ENCODE results near the gene SYNJ2.

The SYNJ2 gene

DNA sequence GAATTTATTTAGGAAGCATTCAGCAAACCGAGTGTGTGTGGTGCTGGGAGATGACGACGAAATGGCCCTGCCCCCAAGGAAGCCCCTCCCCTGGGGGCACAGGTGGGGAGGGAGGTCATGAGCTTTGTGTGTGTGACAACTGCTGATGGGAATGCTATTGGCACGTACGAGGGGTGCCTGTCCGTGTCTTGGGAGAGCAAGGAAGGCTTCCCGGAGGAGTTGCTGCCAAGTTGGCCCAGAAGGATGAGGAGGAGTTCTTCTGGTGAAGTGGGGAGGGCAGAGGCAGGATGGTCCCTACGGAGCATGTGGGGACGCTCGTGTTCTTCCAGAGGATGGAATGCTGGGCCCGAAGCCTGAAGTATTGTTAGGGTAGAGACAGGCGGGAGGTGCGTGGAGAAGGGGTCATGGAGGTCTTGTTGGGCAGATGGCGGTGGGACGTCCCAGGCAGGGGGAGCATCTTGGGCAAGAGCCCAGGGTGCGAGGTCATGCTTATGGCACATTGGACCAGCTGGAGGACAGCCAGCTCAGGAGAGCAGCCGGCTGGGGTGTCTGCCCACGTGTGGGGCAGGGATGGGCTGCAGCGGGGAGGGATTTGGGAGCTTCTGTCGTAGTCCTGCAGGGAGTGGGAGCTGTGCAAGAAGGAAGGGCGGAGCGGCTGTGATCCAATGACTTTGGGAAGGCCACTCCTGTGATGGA is 46.1 kb downstream of the SYNJ2 start:
- no peak overlapping the region for H2BK15ac ChIP-seq (ENCODE audit: low read length)
- peak overlapping the region; percentile 72 for H2BK5ac ChIP-seq (ENCODE audit: low read length)
- H2BK12ac ChIP-seq (ENCODE audit: low read length): no peak overlapping the region
- DNase-seq (ENCODE audit: low spot score): no peak
- peaks cover 12 to 24% of the 10 kb centered on the region in 2 donors for H3K4me1 ChIP-seq (ENCODE audit: control insufficient read depth in 2 of 2, insufficient read depth in 1 of 2, low read depth in 1 of 2, low read length in 2 of 2)
- peaks cover 2% of the 10 kb centered on the region for H3K79me1 ChIP-seq (ENCODE audit: low read depth, low read length)
- no peak overlapping the region for H3K14ac ChIP-seq (ENCODE audit: low read length)
- H4K91ac ChIP-seq (ENCODE audit: low read depth, low read length, poor library complexity): no peak overlapping the region
- no CpG with 5 or more reads among the region's 22 CpGs for WGBS, 2 donors (ENCODE audit: extremely low coverage in 2 of 2, insufficient read length in 2 of 2, insufficient replicate concordance in 1 of 2)
- H3K27me3 ChIP-seq (ENCODE audit: control insufficient read depth in 3 of 3, insufficient read depth in 3 of 3, low read depth in 1 of 3, low read length in 3 of 3): no peaks in the 10 kb centered on the region
- no peak overlapping the region for H2BK120ac ChIP-seq (ENCODE audit: low read depth, low read length)
- no peak overlapping the region for H3K27ac ChIP-seq (replicated peaks; ENCODE audit: low read length)
- peak overlapping the region; percentile 34 for H3K18ac ChIP-seq (ENCODE audit: low read length)
- no peak overlapping the region for H3K9ac ChIP-seq (ENCODE audit: low read depth, low read length, poor library complexity)
- no peaks in the 10 kb centered on the region for H3K36me3 ChIP-seq (replicated peaks in 1 of 2; ENCODE audit: control insufficient read depth in 2 of 2, insufficient read depth in 2 of 2, low read length in 2 of 2)
- peak overlapping the region; percentile 58 for H3K23ac ChIP-seq (ENCODE audit: low read depth, low read length, poor library complexity)
- no peak overlapping the region for H4K8ac ChIP-seq (ENCODE audit: low read depth, low read length)
- no peak overlapping the region for H3K4ac ChIP-seq (ENCODE audit: low read length)
- no peak overlapping the region for H3K4me2 ChIP-seq (ENCODE audit: insufficient read depth, low read length, poor library complexity, severe bottlenecking)
- H3K9me3 ChIP-seq (replicated peaks in 1 of 2; ENCODE audit: control insufficient read depth in 2 of 2, insufficient read depth in 1 of 2, low read depth in 1 of 2, low read length in 2 of 2): no peaks in the 10 kb centered on the region
- no peak overlapping the region for H3K4me3 ChIP-seq (ENCODE audit: low read length in 2 of 2)
- H2AFZ ChIP-seq (ENCODE audit: low read length): no peak overlapping the region
- peak overlapping the region; percentile 77 for H2AK5ac ChIP-seq (ENCODE audit: low read depth, low read length)

DNA sequence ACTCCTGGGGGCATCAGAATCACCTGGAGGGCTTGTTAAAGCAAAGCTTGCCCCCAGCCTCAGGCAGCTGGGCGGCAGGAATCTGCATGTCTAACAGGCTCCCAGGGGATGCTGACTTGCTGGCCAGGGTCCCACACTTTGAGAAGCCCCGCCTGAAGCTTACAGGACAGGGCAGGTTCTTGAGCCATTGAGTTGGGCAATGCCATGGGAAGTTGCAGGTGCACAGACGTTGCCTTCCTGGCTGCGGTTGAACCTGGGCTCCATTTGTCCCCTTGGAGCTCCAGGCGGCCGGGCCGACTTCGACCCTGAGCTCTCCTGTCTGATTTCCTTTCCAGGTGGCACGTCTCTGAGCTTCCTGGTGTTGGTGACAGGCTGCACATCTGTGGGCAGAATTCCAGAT is 46.8 kb downstream of the SYNJ2 start:
- H2AK5ac ChIP-seq (ENCODE audit: low read depth, low read length): peak overlapping the region; percentile 77
- peaks cover 12 to 23% of the 10 kb centered on the region in 2 donors for H3K4me1 ChIP-seq (ENCODE audit: control insufficient read depth in 2 of 2, insufficient read depth in 1 of 2, low read depth in 1 of 2, low read length in 2 of 2)
- peaks cover 0 to 1% of the 10 kb centered on the region in 2 donors for H3K36me3 ChIP-seq (replicated peaks in 1 of 2; ENCODE audit: control insufficient read depth in 2 of 2, insufficient read depth in 2 of 2, low read length in 2 of 2)
- H3K27ac ChIP-seq (replicated peaks; ENCODE audit: low read length): no peak overlapping the region
- H3K9me3 ChIP-seq (replicated peaks in 1 of 2; ENCODE audit: control insufficient read depth in 2 of 2, insufficient read depth in 1 of 2, low read depth in 1 of 2, low read length in 2 of 2): no peaks in the 10 kb centered on the region
- H2BK12ac ChIP-seq (ENCODE audit: low read length): no peak overlapping the region
- no peak overlapping the region for H3K4ac ChIP-seq (ENCODE audit: low read length)
- DNase-seq (ENCODE audit: low spot score): no peak
- peak overlapping the region; percentile 72 for H2BK5ac ChIP-seq (ENCODE audit: low read length)
- no peak overlapping the region for H2BK15ac ChIP-seq (ENCODE audit: low read length)
- no peak overlapping the region for H4K91ac ChIP-seq (ENCODE audit: low read depth, low read length, poor library complexity)
- H3K23ac ChIP-seq (ENCODE audit: low read depth, low read length, poor library complexity): no peak overlapping the region
- H4K8ac ChIP-seq (ENCODE audit: low read depth, low read length): no peak overlapping the region
- no peak overlapping the region for H3K9ac ChIP-seq (ENCODE audit: low read depth, low read length, poor library complexity)
- no peak overlapping the region for H2BK120ac ChIP-seq (ENCODE audit: low read depth, low read length)
- no peak overlapping the region for H2AFZ ChIP-seq (ENCODE audit: low read length)
- no peak overlapping the region for H3K14ac ChIP-seq (ENCODE audit: low read length)
- H3K18ac ChIP-seq (ENCODE audit: low read length): peak overlapping the region; percentile 27
- H3K79me1 ChIP-seq (ENCODE audit: low read depth, low read length): peaks cover 2% of the 10 kb centered on the region
- H3K4me3 ChIP-seq (ENCODE audit: low read length in 2 of 2): no peak overlapping the region
- no peak overlapping the region for H3K4me2 ChIP-seq (ENCODE audit: insufficient read depth, low read length, poor library complexity, severe bottlenecking)
- H3K27me3 ChIP-seq (ENCODE audit: control insufficient read depth in 3 of 3, insufficient read depth in 3 of 3, low read depth in 1 of 3, low read length in 3 of 3): no peaks in the 10 kb centered on the region
- WGBS, 2 donors (ENCODE audit: extremely low coverage in 2 of 2, insufficient read length in 2 of 2, insufficient replicate concordance in 1 of 2): no CpG with 5 or more reads among the region's 9 CpGs

DNA sequence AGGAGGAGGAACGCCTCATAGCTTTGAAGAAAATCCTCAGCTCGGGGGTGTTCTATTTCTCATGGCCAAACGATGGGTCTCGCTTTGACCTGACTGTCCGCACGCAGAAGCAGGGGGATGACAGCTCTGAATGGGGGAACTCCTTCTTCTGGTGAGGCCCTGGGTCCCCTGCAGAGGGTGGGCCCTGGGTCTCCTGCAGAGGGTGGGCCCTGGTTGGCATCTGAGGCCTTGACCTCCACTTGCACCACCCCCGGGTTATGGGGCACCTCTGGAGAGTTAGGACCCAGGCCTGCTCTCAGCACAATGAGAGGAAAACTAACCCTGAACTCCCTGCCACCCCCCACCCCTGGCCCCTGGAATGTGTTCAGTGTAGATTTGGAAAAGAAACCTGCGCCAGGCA is 47.2 kb downstream of the SYNJ2 start:
- peaks cover 2% of the 10 kb centered on the region for H3K79me1 ChIP-seq (ENCODE audit: low read depth, low read length)
- H2BK15ac ChIP-seq (ENCODE audit: low read length): no peak overlapping the region
- H2BK12ac ChIP-seq (ENCODE audit: low read length): no peak overlapping the region
- no peak overlapping the region for H2BK120ac ChIP-seq (ENCODE audit: low read depth, low read length)
- no peak overlapping the region for H2AK5ac ChIP-seq (ENCODE audit: low read depth, low read length)
- H2AFZ ChIP-seq (ENCODE audit: low read length): no peak overlapping the region
- H3K4me3 ChIP-seq (ENCODE audit: low read length in 2 of 2): no peak overlapping the region
- no peak overlapping the region for H3K9ac ChIP-seq (ENCODE audit: low read depth, low read length, poor library complexity)
- H3K27me3 ChIP-seq (ENCODE audit: control insufficient read depth in 3 of 3, insufficient read depth in 3 of 3, low read depth in 1 of 3, low read length in 3 of 3): no peaks in the 10 kb centered on the region
- H3K14ac ChIP-seq (ENCODE audit: low read length): no peak overlapping the region
- H3K4ac ChIP-seq (ENCODE audit: low read length): no peak overlapping the region
- H4K8ac ChIP-seq (ENCODE audit: low read depth, low read length): no peak overlapping the region
- no CpG with 5 or more reads among the region's 8 CpGs for WGBS, 2 donors (ENCODE audit: extremely low coverage in 2 of 2, insufficient read length in 2 of 2, insufficient replicate concordance in 1 of 2)
- DNase-seq (ENCODE audit: low spot score): no peak
- peaks cover 12 to 21% of the 10 kb centered on the region in 2 donors for H3K4me1 ChIP-seq (ENCODE audit: control insufficient read depth in 2 of 2, insufficient read depth in 1 of 2, low read depth in 1 of 2, low read length in 2 of 2)
- no peak overlapping the region for H3K4me2 ChIP-seq (ENCODE audit: insufficient read depth, low read length, poor library complexity, severe bottlenecking)
- H3K18ac ChIP-seq (ENCODE audit: low read length): peak overlapping the region; percentile 4
- H3K23ac ChIP-seq (ENCODE audit: low read depth, low read length, poor library complexity): no peak overlapping the region
- H3K27ac ChIP-seq (replicated peaks; ENCODE audit: low read length): no peak overlapping the region
- H3K36me3 ChIP-seq (replicated peaks in 1 of 2; ENCODE audit: control insufficient read depth in 2 of 2, insufficient read depth in 2 of 2, low read length in 2 of 2): peaks cover 0 to 6% of the 10 kb centered on the region in 2 donors
- no peak overlapping the region for H2BK5ac ChIP-seq (ENCODE audit: low read length)
- H3K9me3 ChIP-seq (replicated peaks in 1 of 2; ENCODE audit: control insufficient read depth in 2 of 2, insufficient read depth in 1 of 2, low read depth in 1 of 2, low read length in 2 of 2): no peaks in the 10 kb centered on the region
- no peak overlapping the region for H4K91ac ChIP-seq (ENCODE audit: low read depth, low read length, poor library complexity)

DNA sequence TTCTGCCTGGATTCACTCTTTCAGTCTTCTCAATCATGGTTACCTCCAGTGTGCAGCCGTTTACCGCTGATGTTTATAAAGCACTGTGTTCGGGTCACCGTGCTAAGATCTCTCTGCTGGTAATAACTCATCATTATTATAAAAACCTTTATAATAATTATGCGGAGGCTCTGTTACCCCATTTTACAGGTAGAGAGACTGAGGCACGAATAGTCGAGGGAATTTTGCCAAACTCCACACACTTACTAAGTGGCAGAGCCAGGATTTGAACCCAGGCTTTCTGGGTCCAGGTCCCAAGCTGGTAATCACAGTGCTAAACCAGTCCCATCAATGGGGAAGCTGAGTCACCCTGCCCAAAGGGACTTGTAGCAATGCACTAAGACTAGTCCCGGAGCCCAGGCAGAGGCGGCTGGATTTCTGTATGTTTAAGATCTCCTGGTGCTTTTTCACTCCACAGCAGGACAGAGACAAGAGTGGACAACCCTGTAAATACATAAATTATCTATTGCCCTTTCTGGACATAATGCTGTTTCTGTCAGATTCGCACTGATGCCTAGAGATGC is 48.1 kb downstream of the SYNJ2 start:
- H2AFZ ChIP-seq (ENCODE audit: low read length): no peak overlapping the region
- H3K4ac ChIP-seq (ENCODE audit: low read length): no peak overlapping the region
- no peak overlapping the region for H2BK15ac ChIP-seq (ENCODE audit: low read length)
- no peak overlapping the region for H2BK120ac ChIP-seq (ENCODE audit: low read depth, low read length)
- H3K36me3 ChIP-seq (replicated peaks in 1 of 2; ENCODE audit: control insufficient read depth in 2 of 2, insufficient read depth in 2 of 2, low read length in 2 of 2): peaks cover 0 to 6% of the 10 kb centered on the region in 2 donors
- no peak overlapping the region for H4K8ac ChIP-seq (ENCODE audit: low read depth, low read length)
- no peak overlapping the region for H3K27ac ChIP-seq (replicated peaks; ENCODE audit: low read length)
- H2BK5ac ChIP-seq (ENCODE audit: low read length): no peak overlapping the region
- peaks cover 2% of the 10 kb centered on the region for H3K79me1 ChIP-seq (ENCODE audit: low read depth, low read length)
- no peak overlapping the region for H3K9ac ChIP-seq (ENCODE audit: low read depth, low read length, poor library complexity)
- DNase-seq (ENCODE audit: low spot score): no peak
- no peak overlapping the region for H3K18ac ChIP-seq (ENCODE audit: low read length)
- H3K9me3 ChIP-seq (replicated peaks in 1 of 2; ENCODE audit: control insufficient read depth in 2 of 2, insufficient read depth in 1 of 2, low read depth in 1 of 2, low read length in 2 of 2): peaks cover 0 to 3% of the 10 kb centered on the region in 2 donors
- H2BK12ac ChIP-seq (ENCODE audit: low read length): no peak overlapping the region
- H3K4me1 ChIP-seq (ENCODE audit: control insufficient read depth in 2 of 2, insufficient read depth in 1 of 2, low read depth in 1 of 2, low read length in 2 of 2): peaks cover 12 to 21% of the 10 kb centered on the region in 2 donors
- no peak overlapping the region for H3K23ac ChIP-seq (ENCODE audit: low read depth, low read length, poor library complexity)
- H2AK5ac ChIP-seq (ENCODE audit: low read depth, low read length): no peak overlapping the region
- H3K14ac ChIP-seq (ENCODE audit: low read length): no peak overlapping the region
- no peak overlapping the region for H3K4me2 ChIP-seq (ENCODE audit: insufficient read depth, low read length, poor library complexity, severe bottlenecking)
- no peak overlapping the region for H3K4me3 ChIP-seq (ENCODE audit: low read length in 2 of 2)
- no CpG with 5 or more reads among the region's 10 CpGs for WGBS, 2 donors (ENCODE audit: extremely low coverage in 2 of 2, insufficient read length in 2 of 2, insufficient replicate concordance in 1 of 2)
- H4K91ac ChIP-seq (ENCODE audit: low read depth, low read length, poor library complexity): no peak overlapping the region
- no peaks in the 10 kb centered on the region for H3K27me3 ChIP-seq (ENCODE audit: control insufficient read depth in 3 of 3, insufficient read depth in 3 of 3, low read depth in 1 of 3, low read length in 3 of 3)
